ENCODE measurements around the gene ZNF208.

DNA sequence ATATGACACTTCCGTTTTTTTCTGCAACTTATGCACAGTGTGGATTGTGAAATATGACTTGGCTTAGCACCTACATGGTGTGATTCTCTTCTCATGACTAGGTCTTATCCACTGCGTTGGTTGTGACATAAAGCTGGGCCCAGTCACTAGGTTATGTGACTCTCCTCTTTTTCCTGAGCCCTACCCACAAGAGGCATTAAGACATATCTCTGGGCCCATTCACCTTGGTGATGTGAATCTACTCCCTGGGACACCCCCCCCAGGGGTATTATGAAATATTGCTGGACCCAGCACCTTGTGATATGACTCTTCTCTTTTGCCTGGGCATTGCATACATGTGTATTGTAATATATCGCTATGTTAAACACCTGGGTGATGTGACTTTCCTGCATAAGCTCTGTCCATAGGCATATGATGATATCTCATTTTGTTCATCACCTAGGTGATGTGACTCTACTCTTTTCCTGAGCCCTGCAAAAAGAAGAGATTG lies 89.0 kb downstream of the ZNF208 start:
- TF ChIP-seq, protein P1, sequence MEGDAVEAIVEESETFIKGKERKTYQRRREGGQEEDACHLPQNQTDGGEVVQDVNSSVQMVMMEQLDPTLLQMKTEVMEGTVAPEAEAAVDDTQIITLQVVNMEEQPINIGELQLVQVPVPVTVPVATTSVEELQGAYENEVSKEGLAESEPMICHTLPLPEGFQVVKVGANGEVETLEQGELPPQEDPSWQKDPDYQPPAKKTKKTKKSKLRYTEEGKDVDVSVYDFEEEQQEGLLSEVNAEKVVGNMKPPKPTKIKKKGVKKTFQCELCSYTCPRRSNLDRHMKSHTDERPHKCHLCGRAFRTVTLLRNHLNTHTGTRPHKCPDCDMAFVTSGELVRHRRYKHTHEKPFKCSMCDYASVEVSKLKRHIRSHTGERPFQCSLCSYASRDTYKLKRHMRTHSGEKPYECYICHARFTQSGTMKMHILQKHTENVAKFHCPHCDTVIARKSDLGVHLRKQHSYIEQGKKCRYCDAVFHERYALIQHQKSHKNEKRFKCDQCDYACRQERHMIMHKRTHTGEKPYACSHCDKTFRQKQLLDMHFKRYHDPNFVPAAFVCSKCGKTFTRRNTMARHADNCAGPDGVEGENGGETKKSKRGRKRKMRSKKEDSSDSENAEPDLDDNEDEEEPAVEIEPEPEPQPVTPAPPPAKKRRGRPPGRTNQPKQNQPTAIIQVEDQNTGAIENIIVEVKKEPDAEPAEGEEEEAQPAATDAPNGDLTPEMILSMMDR (conservative IDR thresholded peaks at IDR 0.05), result no peak
- no peak for TF ChIP-seq EZH2 (IDR thresholded peaks at IDR 0.05; ENCODE audit: low read depth)

Data from PC-9 (cell line).